Activated CD8-positive, alpha-beta memory T cell treated with anti-CD3 and anti-CD28 coated beads, Interleukin-2, amount 50 U/mL, for 1 hour (primary cell): Measurements from ENCODE around the gene CACNA1G.

Experiments
- DNase-seq: peaks from one replicate; pipeline ENCODE4 v3.0.0-alpha.2; 2020; ENCODE audit errors: extremely low read depth

CACNA1G gene

DNA sequence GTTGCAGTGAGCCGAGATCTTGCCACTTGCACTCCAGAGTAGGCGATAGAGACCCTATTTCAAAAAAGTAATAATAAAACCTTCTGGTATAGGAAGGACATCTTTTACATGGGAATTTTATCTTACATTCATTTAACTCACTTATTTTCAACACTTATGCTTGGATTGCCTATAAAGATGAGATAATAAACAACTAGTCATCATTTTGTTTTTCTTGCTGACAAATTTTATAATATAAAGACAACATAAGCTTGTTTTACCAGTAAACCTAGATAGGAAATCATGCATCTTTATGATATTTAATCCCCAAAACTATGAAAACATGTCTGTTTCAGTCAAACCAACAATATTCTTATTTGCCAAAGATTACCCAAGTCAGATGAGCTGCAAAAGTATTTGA, 91.1 kb downstream of the CACNA1G start:
- DNase-seq: no peak

DNA sequence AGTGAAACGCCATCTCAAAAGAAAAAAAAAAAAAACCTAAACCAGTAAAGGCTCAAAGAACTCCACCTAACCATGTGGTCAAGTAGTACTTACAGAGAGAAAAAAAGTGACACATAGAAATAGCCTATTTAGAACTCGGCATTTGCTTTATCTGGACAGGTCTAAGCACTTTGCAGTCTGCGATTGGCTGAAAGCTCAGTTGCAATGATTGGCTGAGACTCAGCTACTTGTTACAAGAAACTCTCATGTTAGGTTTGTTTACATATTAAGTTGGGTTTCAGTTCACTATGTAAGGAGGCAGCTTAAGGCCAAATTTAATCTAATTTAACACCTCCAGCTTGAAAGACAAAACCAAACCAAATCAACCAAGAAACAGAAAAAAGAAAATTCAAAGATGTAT, 93.2 kb downstream of the CACNA1G start:
- DNase-seq: no peak

DNA sequence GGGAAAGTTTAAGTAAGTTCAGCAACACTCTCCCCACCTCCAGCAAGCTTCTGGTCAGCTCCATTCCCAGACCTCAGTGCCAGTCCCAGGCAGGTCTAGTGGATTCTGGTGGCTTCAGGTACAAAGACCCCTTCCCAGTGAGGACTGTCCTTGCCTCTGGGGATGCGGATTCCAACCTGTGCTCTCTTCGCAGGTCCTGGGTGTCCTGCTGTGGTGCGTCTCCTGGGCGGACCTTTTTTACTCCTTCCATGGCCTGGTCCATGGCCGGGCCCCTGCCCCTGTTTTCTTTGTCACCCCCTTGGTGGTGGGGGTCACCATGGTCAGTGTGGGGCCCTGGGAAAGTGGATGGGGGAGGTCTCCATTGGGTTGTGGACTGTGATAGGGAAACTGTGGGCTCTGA, 96.0 kb downstream of the CACNA1G start:
- DNase-seq: no peak

DNA sequence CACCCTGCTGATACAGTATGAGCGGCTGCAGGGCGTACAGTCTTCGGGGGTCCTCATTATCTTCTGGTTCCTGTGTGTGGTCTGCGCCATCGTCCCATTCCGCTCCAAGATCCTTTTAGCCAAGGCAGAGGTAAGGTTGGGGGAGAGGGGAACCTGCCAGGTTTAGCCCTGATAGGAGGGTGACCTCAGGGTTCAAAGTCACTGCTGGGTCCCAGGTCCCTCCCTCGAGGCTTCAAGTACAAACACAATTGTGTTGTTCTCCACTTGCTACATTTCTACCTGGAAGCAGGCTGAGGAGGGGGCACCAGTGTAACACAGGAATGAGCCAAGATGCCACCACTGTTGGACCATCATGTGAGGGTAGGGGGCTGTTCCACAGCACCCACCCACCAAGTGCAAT, 96.5 kb downstream of the CACNA1G start:
- DNase-seq: no peak

DNA sequence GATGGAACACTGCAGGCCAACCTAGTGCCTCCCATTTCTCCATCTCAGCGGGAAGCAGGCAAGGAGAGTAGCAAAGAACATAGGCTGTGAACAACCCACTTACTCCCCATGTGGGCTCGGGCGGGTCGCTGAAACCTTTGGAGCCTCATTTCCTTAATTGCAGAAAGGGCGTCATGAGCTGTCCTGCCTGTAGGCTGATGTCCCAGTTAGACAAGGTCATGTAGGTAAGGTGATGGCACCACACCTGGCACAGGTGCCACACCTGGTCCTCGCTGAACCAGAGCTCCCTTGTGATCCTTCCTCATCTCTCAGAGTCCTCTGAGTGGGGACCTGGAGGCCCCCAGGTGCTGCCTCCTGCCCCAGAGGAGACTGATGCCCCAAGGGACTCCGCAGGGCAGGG, 97.1 kb downstream of the CACNA1G start:
- no peak for DNase-seq

DNA sequence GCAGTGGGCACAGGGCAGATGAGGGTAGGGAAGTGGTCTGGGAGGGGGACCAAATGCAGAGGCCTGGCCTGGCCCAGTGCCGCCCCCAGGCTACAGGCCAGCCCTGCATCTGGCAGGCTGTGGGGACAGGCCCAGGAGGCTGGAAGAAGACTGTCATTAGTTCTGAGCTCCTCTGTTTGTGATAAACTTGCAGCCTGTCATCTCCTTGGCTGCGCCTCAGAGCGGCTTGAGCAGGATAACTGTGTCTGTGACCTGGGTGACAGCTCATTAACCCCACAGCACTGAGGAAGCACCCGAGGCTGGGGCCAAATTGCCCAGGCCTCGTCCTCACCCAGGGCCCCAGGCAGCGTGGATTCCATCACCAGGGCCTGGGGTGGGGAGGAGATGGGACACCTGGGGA, 98.1 kb downstream of the CACNA1G start:
- no peak for DNase-seq

DNA sequence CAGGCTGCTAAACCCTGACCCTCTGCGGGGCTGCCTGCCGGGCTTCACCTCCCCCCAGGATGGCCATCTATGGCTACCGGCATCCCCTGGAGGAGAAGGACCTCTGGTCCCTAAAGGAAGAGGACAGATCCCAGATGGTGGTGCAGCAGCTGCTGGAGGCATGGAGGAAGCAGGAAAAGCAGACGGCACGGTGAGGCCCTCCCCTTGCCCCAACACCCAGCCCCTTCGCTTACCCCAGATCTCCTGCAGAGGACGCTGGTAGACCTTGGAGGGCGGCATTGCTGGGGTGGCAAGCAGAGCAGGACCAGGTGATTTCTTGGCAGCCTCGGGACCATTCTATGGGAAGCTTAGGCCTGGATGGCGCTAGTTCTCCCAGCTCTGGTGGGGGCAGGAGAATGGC, 98.7 kb downstream of the CACNA1G start:
- DNase-seq: no peak

DNA sequence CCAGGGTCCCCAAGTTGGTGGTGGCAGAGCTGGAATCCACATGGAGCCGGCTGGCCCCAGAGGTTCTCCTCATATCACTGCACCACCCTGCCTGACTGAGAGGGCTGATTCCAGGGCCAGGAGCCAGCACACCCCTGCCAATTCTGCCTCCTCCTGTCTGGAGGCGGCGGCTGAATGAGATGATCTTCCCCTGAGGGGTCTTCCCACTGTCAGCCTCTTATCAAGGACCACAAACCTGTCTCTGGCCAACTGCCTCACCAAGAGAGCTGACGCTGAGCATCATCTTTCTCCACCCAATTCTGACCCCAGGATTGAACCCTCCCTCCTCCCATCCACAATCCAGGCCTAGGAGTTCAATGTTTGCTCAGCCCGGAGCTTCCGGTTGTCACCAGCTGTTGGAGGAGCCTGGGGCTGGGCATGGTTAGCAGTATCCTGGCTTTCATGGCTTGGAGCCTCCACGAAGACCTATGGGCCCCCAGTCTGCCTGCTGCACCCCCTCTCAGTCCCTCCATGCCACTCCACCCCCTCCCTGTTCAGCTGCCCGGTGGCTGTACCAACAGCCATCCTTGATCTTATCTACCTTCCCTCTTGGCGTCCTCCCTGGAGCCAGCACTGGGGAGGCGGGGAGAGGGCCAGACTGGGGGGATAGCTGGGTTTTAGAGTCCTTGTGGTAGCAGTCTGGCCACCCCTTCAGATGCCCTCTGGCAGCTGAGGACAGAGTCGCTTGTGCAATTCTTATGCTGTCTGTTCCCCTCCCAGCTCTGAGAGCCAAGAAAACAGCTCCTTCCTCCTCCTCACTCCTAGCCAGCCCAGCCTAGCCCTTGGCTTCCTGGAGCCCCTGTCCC, 99.7 kb downstream of the CACNA1G start:
- no peak for DNase-seq

DNA sequence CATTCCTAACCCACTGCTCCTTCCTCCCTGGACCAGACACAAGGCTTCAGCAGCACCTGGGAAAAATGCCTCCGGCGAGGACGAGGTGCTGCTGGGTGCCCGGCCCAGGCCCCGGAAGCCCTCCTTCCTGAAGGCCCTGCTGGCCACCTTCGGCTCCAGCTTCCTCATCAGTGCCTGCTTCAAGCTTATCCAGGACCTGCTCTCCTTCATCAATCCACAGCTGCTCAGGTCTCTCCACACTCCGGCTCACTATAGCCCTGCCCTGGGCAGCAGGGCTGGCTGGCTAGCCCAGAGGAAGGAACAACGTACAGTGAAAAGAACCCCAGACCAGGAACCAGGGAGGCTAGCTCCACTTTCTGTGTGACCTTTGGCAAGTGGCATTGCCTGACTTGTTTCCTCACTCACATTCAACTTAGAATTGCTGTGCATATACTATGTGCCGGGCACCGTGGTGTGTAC, 100.4 kb downstream of the CACNA1G start:
- DNase-seq: no peak

DNA sequence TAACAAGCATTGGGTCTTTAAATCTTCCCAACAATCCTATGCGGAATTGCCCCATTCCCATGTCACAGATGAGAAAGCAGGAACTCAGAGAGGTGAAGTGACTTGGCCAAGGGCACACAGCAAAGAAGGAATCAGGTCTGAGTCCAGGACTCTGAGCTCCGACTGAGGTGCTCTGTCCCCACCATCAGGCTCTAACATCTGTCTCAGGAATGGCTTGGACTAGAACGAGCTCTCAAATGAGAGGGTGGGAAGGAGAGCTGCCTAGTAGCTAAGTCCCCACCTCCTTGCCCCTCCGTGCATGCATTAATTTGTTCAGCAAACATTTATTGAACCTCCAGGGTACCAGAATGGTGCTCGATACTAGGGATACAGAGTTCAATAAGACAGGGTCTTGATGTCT, 100.8 kb downstream of the CACNA1G start:
- no peak for DNase-seq

DNA sequence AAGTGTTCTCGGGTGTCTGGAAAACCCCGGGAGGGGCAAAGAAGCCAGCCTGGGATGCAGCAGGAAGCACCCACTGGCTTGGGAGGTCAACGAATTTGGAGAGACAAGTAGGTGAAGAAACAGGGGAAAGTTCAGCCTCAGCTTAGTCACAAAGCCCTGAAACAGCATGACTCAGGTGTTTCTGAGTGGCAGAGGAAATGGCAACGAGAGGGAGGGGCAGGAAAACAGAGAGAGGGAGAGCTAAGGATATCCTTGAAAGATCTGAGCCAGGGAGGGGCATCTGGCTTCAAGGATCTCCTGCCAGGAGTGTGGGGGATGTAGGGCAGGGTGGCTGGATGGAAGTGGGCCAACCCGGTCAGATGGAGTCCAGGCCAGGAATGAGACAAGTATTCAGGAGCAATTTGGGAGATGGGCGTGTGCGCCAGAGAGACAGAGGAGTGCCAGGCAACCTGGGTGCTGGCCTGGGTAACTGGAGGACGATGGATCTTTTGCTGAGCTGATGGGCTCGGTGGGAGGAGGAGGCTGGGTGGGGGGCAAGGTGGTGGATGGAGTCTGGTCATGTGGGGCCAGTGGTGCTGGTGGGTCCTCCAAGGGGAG, 101.4 kb downstream of the CACNA1G start:
- no peak for DNase-seq

DNA sequence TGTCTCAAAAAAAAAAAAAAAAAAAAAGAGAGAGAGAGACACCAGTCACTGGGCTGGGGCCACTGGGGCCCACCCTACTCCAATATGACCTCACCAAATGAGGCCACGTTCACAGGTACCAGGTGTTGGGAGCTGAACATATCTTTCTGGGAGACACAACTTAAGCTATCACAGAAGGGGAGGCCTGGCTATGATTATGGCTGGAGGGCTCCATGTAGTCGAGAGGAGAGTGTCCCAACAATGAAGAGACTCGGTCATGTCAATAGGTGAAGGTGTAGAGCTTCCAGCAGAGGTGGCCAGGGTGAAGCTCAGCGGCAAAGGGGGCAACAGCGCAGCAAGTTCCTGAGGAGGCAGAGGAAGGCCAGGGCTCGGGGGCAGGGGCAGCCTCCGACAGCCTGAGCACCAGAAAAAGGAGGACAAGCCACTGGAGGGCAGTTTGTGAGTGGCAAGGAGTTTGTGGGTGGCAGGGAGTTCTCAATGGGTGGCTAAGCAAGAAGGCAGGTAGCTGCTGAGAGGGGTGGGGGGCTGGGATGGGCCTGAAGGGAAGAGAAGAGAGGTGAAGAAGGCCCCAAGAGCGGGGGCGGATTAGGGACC, 102.2 kb downstream of the CACNA1G start:
- DNase-seq: no peak

DNA sequence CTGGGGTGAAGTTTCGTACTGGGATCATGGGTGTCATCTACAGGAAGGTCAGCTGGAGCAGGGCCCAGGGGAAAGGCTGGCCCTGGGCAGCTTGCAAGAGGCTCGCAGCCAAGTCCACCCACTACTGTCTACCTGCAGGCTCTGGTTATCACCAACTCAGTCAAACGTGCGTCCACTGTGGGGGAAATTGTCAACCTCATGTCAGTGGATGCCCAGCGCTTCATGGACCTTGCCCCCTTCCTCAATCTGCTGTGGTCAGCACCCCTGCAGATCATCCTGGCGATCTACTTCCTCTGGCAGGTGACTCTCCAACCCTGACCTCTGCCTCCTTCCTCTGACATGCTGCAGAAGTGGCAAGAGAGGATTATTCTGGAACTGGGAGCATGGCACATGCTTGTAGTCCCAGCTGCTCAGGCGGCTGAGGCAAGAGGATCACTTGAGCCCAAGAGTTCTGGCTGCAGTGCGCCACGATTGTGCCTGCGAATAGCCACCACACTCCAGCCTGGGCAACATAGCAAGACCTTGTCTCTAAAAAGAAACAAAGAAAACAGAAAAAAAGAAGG, 103.4 kb downstream of the CACNA1G start:
- no peak for DNase-seq

DNA sequence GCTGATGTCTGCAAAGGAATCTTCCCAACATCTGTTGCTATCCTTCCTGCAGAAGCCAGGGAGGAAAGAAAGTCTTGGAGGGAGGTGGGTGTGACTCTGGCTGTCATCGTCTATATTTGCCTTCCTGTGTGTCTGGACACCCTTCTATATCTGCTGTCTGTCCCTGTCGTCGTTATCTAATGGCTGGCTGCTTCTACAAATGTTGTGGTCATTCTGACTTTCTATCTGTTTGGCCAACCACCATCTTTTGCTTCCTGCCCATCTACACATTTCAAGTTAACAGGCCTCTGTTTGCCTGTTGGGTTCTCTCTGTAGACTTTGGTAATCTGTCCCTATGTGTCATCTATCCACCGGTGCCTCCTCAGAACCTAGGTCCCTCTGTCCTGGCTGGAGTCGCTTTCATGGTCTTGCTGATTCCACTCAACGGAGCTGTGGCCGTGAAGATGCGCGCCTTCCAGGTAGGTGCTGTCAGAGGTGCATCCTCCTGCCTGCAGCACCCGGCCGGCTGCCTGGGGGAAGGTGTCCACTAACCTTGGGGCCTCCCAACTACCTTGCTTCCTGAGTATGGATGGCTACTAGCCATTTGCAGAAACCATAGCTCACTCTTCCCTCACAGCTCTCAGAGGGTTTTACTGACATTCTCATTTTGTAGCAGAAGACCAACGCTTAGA, 104.4 kb downstream of the CACNA1G start:
- no peak for DNase-seq

DNA sequence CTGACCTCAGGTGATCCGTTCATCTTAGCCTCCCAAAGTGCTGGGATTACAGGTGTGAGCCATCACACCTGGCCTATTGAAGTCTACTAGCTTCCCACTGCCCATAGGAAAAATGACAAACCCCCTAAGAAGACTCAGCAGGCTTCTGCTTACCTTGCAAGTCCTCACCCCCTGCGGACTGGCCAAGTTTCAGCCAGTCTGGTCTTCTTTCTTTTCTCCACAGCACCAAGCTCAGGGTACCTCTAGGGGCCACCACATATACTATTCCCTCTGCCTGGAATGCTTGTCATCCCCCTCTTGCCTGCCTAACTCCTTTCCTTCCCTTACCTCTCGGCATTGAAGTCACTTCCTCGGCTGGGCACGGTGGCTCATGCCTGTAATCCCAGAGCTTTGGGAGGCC, 105.3 kb downstream of the CACNA1G start:
- DNase-seq: no peak

DNA sequence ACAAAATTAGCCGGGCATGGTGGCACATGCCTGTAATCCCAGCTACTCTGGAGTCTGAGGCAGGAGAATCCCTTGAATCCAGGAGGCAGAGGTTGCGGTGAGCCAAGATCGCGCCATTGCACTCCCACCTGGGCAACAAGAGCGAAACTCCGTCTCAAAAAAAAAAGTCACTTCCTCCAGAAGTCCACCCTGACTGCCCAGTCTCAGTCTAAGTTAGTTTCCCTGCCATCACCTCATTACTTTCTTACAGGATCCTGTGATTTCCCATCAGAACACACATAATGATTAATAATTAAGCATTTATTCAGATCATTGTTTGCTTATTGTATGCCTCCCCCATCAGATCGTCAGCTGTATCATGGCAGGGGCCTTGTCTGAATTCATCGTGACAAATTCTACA, 105.8 kb downstream of the CACNA1G start:
- DNase-seq: no peak

DNA sequence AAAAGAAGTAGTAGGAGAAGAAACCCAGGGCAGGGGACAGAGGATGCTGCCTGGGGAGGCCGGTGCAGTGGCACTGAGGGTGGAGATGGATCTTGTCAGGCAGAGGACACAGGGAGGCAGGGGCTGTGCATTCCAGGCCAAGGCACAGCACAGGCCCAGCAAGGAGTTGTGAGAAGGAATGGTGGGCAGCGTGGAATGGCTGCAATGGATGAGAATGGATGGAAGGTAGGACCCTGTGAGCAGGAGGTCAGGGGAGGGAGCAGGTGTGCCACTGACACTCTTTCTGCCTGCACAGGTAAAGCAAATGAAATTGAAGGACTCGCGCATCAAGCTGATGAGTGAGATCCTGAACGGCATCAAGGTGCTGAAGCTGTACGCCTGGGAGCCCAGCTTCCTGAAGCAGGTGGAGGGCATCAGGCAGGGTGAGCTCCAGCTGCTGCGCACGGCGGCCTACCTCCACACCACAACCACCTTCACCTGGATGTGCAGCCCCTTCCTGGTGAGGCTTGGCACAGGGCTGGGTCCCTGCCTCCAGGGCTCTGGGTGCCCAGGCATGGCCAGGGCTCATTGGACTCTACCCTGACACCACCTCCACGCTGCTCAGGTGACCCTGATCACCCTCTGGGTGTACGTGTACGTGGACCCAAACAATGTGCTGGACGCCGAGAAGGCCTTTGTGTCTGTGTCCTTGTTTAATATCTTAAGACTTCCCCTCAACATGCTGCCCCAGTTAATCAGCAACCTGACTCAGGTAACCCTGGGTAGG, 106.9 kb downstream of the CACNA1G start:
- no peak for DNase-seq

DNA sequence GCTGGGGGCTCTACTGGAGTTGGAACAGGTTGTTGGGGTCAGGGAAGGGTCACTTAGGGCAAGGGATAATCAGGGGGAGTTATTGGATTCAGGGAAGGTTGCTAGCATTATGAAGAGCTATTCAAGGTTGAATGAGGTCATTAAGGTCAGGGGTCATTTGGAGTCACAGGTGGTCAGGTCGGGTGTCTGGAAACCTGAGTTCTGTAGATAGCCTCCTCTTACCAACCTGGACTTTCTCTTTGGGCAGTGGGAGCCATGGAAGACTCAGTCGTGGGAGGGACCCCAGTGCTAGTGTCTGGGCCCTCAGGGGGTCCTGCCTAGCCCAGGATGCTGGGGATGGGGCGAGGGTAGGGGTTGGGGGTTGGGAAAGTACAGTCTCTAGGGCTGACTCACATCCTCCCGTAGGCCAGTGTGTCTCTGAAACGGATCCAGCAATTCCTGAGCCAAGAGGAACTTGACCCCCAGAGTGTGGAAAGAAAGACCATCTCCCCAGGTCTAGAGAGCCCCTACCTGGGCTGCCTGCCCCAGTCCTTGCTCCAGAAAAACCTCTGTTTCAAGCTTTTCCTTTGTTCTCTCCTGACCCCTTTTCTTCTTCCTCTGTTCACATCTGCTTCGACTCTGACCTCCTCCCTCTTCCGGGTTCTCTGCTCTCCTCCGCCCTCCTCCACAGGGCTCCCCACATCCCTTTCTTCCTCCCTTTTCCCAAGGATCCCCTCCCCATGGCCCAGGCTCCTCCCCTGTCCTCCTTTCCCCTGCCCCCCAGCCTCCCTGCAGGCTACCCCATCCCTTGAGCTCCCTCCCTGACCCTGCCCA, 107.7 kb downstream of the CACNA1G start:
- no peak for DNase-seq

DNA sequence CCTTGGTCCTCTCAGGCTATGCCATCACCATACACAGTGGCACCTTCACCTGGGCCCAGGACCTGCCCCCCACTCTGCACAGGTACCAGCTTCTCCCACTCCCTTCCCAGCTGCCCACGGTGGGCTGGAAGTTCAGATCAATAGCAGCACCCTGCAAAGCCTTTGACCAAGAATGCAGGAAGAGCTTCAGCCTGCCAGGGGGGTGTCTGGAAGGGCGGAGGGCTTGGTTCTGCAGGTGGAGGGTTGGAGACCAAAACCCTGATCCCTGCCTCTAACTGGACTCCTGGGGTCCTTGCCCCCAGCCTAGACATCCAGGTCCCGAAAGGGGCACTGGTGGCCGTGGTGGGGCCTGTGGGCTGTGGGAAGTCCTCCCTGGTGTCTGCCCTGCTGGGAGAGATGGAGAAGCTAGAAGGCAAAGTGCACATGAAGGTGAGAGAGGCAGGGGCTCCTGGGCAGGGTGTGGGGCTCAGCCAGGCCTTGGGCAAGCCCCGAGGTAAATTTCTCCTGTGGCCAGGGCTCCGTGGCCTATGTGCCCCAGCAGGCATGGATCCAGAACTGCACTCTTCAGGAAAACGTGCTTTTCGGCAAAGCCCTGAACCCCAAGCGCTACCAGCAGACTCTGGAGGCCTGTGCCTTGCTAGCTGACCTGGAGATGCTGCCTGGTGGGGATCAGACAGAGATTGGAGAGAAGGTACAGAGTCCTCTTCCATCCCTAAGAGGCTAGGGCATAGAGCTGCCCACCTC, 108.5 kb downstream of the CACNA1G start:
- DNase-seq: no peak

DNA sequence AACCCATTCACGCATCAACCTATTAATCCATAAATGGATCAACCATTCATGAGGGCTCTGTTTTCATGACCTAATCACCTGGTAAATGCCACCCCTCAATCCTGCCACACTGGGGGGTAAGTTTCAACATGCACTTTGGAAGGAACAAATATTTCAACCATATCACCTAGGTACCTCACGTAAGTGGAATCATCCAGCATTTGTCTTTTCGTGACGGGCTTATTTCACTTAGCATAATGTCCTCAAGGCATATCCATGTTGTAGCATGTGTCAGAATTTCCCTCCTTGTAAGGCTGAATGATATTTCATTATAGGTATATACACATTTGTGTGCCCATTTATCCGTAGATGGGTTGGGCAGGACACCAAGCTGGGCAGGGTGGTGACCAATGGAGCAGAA, 111.6 kb downstream of the CACNA1G start:
- no peak for DNase-seq
